T-helper 2 cell (primary cell): Measurements from ENCODE around the gene DCP1A.

Experiments
- DNase-seq, 5 experiments: peaks; one replicate each; pipeline versions ENCODE4 v3.0.0 to v3.0.0-alpha.2; 2012 to 2022

The DCP1A gene

DNA sequence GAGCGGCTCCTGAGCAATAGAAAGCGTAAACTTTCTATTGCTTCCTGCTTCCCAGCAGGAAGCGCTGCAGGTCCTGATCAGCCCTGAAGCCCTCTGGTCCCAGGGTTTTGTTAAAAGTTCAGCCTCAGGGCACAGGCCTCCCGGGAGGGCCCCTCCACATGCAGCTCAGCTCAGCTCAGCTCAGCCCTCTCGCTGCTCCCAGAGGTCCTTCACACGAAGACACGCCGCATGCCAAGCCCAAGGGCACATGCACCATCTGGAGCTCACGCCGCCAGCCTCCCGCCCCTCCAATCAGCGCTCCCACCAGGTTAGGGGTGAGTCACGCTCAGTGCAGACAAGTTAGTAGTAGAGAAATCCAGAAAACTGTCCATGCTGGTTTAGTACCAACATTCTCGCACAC is 104.2 kb downstream of the DCP1A start:
- no peak for DNase-seq

DNA sequence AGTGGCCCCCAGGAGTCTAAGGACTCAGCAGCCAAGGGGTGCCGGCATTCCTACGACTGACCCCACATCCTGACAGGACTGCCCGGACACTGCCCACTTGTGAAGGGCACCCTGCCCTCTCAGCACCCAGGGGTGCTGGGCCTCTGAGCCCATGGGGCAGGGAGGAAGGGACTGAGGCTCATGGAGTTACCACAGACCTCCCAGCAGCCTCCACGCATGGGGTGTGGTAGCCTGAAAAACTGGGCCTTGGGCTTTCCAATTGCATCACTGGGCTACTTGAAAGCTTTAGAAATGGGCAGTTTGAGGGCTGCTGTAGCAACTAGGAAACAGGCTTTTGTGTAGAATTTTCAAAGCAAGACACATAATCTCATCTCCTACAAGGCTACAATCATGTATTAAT is 104.7 kb downstream of the DCP1A start:
- no peak for DNase-seq

DNA sequence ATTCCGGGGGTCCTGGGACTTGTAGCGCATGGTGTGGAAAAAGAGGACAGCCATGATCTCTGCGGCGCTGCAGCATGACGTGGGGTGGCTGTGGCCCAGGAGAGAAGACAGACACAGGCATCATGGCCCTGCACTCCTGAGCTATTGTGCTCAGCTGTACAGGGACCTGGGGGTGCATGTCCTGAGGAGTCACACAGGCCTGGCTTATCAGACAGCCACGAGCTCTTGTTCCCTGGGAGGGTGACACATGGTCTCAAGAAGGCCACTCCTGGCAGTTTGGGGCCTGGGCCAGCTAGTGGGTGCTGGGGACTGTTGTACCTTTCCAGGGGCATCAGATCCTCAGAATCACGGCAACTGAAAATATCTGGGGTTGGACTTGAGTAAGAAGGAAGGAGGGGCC is 105.2 kb downstream of the DCP1A start:
- DNase-seq: no peak

DNA sequence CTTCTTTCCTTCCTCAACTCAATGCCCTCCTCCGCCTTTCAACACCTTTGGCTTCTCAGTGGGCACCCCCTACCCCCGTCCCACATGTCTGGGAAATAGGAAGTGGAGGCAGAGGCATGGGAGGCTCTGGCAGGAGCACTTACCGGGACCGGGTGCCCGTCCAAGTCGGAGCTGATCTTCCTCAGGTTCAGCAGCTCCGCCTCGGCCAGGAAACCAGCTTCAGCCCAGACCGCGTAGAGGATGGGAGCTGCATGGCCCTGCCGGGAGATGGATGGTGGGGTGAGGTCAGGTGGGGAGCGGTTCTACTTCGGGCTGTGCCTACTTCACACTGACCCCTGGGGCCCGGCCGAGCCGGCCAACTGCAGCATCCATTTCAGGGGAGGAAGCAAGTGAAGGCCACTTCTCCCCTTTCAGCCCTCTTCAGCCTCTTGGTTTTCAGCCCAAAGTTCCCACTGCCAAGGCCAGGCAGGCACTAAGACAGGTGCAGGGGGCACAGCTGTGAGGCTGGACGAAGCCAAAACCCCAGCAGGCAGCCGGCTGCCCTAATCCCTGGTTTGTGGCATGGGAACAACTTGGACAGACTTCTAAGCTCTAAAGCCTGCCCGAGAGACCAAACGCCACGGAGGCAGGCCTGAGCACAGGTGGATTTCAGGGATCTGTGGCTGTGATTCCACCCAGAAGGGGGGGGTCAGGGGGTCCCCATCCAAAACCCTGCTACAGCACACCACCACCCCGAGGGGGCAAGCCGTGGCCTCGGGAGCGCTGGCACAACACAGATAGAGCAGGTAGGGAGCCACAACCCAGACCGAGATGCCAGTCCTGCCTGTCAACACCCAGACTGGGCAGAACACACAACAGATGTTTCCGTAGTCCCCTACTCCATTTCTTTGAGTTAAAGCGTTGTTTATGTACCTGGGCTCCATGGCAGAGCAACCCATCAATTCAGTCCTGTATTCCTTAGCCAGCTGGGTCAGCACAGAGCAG is 106.1 kb downstream of the DCP1A start:
- no peak for DNase-seq

DNA sequence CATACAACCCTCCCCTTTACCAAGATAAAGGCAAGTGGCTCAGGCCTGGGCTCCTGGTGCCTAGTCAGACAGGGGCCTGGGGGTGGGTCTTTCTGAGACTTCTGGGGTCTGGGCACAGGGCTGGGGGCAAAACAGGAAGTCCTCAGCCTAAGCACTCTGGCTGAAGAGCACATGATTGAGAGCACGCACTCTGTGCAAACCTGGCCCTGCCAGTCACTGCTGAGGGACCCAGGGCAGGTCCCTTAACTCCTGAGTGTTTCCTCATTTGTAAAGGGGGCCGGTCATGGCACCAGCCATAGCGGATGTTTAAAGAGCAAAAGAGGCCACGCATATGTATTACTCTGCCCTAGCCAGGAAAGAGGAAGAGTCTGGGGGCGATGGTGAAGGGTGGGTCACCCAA is 107.5 kb downstream of the DCP1A start:
- DNase-seq: no peak

DNA sequence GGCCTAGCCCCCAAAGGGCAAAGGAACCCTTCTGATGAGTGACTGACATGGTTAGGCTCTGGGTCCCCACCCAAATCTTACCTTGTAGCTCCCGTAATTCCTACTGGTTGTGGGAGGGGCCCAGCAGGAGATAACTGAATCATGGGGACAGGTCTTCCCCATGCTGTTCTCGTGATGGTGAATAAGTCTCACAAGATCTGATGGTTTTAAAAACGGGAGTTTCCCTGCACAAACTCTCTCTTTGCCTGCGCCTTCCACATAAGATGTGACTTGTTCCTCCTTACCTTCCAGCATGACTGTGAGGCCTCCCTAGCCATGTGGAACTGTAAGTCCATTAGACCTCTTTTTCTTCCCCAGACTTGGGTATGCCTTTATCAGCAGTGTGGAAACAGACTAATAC is 108.5 kb downstream of the DCP1A start:
- no peak for DNase-seq

DNA sequence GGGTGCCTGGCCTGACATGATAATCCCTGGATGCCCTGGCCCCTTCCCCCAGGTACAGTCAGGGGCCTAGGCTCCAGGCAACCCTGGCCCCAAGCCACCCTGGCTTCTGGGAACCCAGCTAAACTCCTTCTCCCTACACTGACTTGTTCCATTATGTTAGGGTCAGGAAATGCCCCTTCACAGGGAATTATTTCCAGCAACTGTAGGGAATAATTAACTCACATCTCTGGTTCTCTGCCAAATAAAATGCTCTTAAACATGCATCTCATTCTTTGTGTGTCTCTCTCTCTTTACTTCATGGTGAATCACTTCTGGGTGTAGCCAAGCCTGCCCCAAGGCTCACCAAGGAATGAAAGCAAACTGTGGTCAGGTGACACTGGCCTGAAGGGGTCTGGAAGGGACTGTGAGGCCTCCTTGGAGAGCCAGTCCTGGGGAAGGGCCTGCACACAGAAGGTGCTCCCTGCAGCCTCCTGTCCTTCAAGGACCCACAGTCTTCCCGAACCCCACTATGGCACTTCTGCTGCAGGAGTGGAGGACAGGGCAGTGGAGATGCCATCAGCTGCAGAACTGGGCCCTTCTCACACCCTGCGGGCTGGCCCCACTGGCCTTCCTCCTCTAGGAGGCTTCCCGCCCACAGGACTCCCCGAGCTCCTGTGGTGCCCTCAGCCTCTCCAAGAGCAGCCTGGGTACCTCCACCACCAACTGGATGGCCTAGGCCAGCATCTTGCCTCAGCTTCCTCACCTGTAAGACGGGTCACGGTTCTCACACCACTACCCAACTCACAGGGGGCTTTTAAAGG is 109.1 kb downstream of the DCP1A start:
- no peak for DNase-seq

DNA sequence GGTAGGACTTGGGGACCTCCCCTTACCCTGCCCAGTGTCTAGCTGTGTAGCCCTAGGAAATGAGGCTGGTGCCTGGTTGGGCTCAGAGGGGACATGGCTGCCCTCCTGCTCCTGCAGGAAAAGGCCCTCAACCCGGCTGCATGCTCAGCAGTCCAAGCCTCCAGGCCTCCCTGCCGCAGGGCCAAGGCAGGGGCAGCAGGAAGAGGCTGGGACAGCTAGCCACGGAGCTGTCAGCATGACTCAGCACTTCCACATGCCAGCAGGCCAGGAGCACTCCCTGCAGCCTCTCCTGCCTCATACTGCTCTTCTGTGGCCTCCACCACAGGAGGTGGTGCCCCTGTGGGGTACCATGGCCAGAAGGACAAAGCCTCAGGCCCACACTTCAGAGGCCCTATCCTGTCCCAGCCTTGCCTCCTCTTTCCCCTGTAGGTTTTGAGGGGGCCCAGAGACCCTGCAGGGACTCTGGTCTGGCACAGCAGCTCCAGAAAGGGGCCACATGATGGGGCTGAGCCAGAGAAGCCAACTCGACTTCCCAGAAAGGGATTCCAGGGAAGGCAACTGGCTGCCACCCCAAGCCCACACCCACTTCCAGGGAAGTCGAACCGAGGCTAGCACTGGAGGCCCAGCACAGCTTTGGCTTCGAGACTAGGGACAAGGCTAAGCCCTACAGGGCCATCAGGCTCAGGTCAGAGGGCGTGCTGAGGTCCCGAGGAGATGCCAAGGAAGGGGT is 111.1 kb downstream of the DCP1A start:
- DNase-seq: peak in 1 of 5 experiments; percentile 26

DNA sequence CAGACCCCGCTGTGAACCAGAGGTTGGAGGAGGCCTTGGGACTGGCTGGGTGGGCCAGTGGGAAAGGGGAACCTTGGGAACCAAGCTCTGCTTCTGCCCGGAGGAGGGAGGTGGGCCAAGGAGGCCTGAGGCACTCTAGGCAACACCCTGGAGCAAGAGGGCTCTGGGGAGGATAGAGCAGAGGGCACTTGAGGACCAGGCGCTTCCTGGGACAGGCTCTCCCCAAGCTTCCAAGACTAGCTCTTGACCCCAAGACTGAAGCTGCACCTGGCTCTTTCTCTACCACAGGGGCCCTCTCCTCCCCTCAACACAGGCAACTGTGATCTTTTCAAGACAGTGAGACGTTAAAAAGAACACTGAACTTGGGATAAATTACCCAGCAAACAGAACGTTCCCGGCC is 111.8 kb downstream of the DCP1A start:
- no peak for DNase-seq

DNA sequence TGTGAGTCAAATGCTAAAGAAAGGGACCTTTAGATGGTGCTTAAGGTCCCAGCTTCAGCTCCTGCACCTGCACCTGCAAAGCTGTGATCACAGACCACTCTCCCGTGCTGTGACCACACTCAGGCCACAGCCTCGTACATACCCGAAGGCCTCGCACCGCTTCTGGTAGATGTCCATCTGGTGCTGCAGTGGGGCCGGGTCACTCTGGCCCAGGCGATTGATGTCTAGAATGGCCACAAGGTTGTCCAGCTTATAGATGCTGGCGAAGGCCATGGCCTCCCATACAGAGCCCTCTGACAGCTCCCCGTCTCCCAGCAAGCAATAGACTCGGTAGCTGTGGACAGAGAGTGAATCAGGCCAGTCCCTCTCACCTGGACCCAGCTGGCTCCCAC is 112.5 kb downstream of the DCP1A start:
- DNase-seq: no peak

DNA sequence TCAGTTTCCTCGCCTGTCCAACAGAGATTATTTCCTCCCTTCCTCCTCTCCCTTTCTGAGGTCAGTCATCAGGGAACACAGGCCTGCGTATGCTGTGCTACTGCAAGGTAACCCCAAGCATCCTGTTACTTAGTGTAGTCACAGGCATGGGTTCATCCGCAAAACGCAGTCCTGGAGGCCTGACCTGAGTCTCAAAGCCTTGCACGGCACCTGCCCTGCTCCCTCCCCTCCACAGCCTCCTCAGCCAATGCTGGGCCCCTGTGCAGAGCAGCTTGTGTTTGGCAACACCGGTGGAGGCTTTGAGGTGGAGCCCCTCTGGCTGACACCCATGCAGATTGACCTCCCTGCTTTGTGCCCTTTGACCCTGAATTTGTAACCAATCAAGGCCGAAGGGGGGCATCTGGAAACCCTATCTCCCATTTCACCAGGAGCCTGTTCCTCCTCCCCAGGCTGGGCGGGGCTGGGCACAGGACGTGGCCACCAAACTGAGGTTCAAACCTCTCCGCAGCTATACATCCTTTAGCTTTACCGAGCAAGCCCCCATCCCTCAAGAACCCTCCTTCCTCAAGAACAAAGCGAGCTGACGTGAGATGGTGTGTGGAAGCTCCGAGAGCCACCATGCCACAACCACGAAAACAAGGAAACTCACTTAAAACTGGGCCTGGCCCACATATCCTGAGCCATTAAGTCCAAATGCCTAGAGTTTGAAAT is 113.1 kb downstream of the DCP1A start:
- DNase-seq: peak in 1 of 5 experiments; percentile 29
